AG09309 (cell line): Measurements from ENCODE around the gene FCN3.
A peak's percentile ranks its signal among the peaks of the same experiment; 100 is the strongest.

Experiments used
- DNase-seq: peaks from one replicate; pipeline ENCODE4 v3.0.0-alpha.2; 2010; ENCODE audit warnings: low read depth
- H3K4me3 ChIP-seq: 2 replicates; pipeline ENCODE4 v1.5.1; 2011; ENCODE audit warnings: mild to moderate bottlenecking, low read depth, low read length, moderate library complexity; ENCODE audit not compliant: control insufficient read depth
- CTCF ChIP-seq: IDR thresholded peaks from 2 replicates; pipeline ENCODE4 v1.5.1; 2011; ENCODE audit warnings: mild to moderate bottlenecking, low read depth, low read length, inconsistent platforms; ENCODE audit not compliant: insufficient read depth, control insufficient read depth; ENCODE audit errors: missing control alignments

The FCN3 gene

GRCh38 chr1:27380224-27380623 is 5.6 kb upstream of the FCN3 start:
- DNase-seq = no peak
- H3K4me3 ChIP-seq = no peak overlapping the region
- no peak for TF ChIP-seq CTCF

- DNase-seq = no peak
Observed at GRCh38 chr1:27379564-27380122, 5.0 kb upstream of the FCN3 start.

GRCh38 chr1:27377760-27378495 is 3.3 kb upstream of the FCN3 start:
- no peak for DNase-seq
- TF ChIP-seq CTCF = no peak
- H3K4me3 ChIP-seq = no peak overlapping the region

More at GRCh38 chr1:27379564-27380122, 5.0 kb upstream of the FCN3 start:
- no peak for TF ChIP-seq CTCF
- H3K4me3 ChIP-seq = no peak overlapping the region

GRCh38 chr1:27372808-27373690 is 1.6 kb downstream of the FCN3 start:
- peak; percentile 38 for TF ChIP-seq CTCF
- no peak for DNase-seq
- no peak overlapping the region for H3K4me3 ChIP-seq

- no peak for DNase-seq
- no peak overlapping the region for H3K4me3 ChIP-seq
- TF ChIP-seq CTCF = no peak
Observed at GRCh38 chr1:27372022-27372807, 2.4 kb downstream of the FCN3 start.
